Hepatic stellate cell (primary cell): ENCODE results near the gene PITPNM3.

Experiments
- DNase-seq: peaks from one replicate; pipeline ENCODE4 v3.0.0; 2011; ENCODE audit warnings: low spot score

Gene PITPNM3

GRCh38 chr17:6462692-6463091, 93.7 kb downstream of the PITPNM3 start:
- DNase-seq: no peak

GRCh38 chr17:6461792-6462524, 94.4 kb downstream of the PITPNM3 start:
- no peak for DNase-seq

- DNase-seq: no peak
Measured at GRCh38 chr17:6461246-6461645, 95.1 kb downstream of the PITPNM3 start.

GRCh38 chr17:6460531-6461161, 95.7 kb downstream of the PITPNM3 start:
- DNase-seq: no peak

- DNase-seq: no peak
Measured at GRCh38 chr17:6458460-6458950, 97.8 kb downstream of the PITPNM3 start.

GRCh38 chr17:6457688-6458459, 98.5 kb downstream of the PITPNM3 start:
- no peak for DNase-seq

GRCh38 chr17:6456914-6457687, 99.3 kb downstream of the PITPNM3 start:
- peak; percentile 96 for DNase-seq

- DNase-seq: no peak
Measured at GRCh38 chr17:6456321-6456720, 100.0 kb downstream of the PITPNM3 start.

GRCh38 chr17:6455321-6455705, 101.0 kb downstream of the PITPNM3 start:
- no peak for DNase-seq

GRCh38 chr17:6454495-6455320, 101.6 kb downstream of the PITPNM3 start:
- no peak for DNase-seq

GRCh38 chr17:6453279-6454024, 102.9 kb downstream of the PITPNM3 start:
- no peak for DNase-seq

GRCh38 chr17:6452471-6453266, 103.7 kb downstream of the PITPNM3 start:
- no peak for DNase-seq

- DNase-seq: no peak
Measured at GRCh38 chr17:6450926-6451832, 105.2 kb downstream of the PITPNM3 start.

GRCh38 chr17:6449307-6449706, 107.0 kb downstream of the PITPNM3 start:
- DNase-seq: no peak

- DNase-seq: no peak
Measured at GRCh38 chr17:6448473-6448872, 107.9 kb downstream of the PITPNM3 start.

- DNase-seq: no peak
Measured at GRCh38 chr17:6446516-6447100, 109.7 kb downstream of the PITPNM3 start.

GRCh38 chr17:6444571-6445335, 111.6 kb downstream of the PITPNM3 start:
- DNase-seq: no peak
